ENCODE results near the gene NEB.

NEB gene, protein sequence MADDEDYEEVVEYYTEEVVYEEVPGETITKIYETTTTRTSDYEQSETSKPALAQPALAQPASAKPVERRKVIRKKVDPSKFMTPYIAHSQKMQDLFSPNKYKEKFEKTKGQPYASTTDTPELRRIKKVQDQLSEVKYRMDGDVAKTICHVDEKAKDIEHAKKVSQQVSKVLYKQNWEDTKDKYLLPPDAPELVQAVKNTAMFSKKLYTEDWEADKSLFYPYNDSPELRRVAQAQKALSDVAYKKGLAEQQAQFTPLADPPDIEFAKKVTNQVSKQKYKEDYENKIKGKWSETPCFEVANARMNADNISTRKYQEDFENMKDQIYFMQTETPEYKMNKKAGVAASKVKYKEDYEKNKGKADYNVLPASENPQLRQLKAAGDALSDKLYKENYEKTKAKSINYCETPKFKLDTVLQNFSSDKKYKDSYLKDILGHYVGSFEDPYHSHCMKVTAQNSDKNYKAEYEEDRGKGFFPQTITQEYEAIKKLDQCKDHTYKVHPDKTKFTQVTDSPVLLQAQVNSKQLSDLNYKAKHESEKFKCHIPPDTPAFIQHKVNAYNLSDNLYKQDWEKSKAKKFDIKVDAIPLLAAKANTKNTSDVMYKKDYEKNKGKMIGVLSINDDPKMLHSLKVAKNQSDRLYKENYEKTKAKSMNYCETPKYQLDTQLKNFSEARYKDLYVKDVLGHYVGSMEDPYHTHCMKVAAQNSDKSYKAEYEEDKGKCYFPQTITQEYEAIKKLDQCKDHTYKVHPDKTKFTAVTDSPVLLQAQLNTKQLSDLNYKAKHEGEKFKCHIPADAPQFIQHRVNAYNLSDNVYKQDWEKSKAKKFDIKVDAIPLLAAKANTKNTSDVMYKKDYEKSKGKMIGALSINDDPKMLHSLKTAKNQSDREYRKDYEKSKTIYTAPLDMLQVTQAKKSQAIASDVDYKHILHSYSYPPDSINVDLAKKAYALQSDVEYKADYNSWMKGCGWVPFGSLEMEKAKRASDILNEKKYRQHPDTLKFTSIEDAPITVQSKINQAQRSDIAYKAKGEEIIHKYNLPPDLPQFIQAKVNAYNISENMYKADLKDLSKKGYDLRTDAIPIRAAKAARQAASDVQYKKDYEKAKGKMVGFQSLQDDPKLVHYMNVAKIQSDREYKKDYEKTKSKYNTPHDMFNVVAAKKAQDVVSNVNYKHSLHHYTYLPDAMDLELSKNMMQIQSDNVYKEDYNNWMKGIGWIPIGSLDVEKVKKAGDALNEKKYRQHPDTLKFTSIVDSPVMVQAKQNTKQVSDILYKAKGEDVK (N-terminal part only)

DNA sequence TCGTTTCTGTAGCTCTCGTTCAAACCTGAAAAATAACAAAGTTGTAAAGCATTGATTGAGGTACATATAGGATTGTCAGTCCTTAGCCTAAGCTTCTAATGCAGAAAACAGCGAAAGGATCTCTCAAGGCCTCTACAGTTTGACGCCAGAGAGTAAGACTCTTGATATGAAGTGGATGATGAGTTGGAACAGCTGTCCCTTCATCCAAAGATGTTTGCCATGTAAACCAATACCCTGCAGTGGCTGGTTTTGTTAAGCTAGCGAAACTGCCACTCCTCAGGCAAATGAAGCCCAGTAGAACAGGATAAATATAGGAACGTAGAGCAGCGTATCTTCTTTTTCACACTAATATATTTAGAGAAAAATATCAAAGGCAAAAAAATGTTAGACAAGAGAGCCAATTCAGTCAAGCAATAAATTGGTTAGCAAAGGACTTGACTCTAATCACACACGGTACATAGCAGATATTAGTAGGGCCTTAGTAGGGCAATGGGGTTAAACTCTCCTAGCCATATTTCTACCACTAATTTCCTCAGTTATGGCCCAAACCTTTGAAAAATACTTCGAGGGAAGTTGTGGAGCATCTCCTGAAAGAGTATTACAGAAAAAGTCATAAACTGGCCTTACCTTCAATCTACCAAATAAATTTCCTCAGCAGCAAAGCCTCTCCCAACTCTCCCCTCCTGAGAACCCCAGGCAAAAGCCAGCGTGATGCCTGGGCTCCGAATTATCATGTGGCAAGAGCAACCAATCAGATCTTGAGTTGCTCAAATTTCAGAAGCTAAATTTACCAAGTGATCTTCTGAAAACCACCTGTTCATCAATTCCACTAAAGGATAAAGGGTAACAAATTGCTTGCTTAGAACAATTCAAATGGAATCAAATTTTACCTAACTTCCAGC lies at the start of gene NEB:
TSS of gene NEB (minus strand) at position 706 of the 902 bp plus-strand sequence. CDS start 1,320 bp downstream, outside the sequence.
- ATAC-seq, result no peak

DNA sequence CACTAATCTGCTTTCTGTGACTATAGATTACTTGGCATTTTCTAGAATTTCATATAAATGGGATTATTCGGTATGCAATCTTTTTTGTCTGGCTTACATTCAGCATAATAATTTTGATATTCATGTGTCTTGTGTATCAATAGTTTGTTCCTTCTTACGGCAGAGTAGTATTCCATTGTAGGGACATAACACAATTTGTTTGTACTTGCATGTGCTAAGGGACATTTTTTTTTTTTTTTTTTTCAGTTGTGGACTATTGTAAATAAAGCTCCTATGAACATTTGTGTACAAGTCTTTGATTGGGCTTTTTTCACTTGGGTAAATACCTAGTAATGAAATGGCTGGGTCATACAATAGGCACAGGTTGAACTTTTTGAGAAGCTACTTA lies 48.9 kb upstream of the NEB start:
- no peak for ATAC-seq

DNA sequence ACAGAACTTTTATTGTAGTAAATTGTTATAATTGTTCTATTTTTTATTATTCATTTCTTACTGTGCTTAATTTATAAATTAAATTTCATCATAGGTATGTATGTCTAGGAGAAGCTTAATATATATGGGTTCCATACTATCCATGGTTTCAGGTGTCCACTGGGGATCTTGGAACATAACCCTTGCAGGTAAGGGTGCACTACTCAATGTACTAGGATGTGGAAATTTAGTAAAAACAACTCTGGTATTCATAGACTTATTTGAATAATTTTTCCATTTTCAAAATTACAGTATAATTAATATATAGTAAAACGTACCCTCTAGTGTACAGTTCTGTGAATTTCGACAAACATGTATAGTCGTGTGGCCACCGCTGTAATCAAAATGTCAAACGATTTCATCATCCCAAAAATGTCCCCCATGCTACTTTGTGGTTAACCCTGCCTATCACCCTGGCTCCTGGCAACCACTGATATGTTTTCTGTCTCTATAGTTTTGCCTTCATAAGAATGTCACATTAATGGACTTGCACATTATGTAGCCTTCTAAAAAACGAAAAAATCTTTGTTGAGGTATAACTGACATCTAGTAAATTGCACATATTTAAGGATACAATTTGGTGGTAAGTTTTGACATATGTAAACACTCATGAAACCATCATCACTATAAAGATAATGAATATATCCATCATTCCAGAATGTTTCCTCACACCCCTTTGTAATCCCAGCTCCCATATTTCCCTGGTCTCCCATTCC lies 48.3 kb upstream of the NEB start:
- ATAC-seq, result no peak

GRCh38 chr2:151781642-151782041 lies 47.4 kb upstream of the NEB start:
- ATAC-seq, result no peak

GRCh38 chr2:151780938-151781337 lies 46.7 kb upstream of the NEB start:
- ATAC-seq, result no peak

GRCh38 chr2:151777935-151778334 lies 43.7 kb upstream of the NEB start:
- no peak for ATAC-seq

DNA sequence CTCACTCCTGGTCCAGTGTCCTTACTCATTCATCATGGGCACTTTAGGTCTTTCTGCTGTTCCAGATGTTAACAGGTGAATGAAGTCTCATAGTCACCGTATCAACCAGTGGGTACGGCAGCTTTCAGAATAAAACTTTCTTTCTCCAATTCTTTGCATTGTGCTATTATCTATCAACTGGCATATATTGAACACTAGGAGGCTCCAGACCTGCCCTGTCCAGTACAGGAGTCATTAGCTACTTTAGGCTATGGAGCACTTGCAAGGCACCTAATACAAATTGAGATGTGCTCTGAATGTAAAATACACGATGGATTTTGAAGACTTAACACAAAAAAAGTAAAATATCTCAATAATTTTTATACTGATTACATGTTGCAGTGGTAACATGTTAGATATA lies 43.2 kb upstream of the NEB start:
- no peak for ATAC-seq

DNA sequence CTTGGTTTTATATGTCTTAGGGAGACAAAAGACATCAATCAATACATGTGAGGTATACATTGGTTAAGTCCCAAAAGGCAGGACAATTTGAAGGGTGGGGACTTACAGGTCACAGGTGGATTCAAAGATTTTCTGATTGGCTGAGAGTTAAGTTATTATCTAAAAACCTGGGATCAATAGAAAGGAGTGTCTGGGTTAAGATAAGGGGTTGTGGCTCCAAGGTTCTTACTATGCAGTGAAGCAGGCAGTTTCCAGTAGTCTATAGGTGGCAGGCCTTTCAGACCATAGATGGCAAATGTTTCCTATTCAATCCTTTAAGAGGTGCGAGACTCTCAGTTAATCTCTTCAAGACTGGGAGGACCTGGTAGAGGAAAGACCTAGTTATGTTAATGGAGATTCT lies 42.1 kb upstream of the NEB start:
- no peak for ATAC-seq

DNA sequence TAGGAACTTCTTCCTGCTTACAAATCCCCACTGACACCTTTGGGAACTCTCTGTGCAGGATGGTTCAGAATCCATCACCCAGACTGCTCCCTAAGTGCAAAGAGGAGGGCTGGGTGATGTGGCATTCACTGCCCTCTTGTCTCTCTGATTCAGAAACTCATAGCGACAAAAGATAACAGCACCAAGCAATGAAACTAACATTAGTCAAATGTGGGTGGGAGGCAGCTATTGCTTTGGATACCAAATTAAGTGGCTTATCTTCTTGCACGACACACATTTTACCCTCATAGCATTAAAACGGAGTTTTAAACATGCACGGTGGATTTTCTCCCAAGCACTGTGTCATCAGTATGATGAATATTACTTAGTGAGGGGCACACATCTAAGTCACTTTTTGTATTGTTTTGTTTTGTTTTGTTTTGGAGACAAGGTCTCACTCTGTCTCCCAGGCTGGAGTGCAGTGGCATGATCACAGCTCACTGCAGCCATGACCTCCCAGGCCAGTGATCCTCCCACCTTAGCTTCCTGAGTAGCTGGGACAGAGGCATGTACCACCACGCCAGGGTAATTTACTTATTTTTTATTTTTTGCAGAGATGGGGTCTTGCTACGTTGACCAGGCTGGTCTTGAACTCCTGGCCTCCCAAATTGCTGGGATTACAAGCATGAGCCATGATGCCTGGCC lies 40.9 kb upstream of the NEB start:
- ATAC-seq, result peak in 1 of 2 donors; percentile 33

DNA sequence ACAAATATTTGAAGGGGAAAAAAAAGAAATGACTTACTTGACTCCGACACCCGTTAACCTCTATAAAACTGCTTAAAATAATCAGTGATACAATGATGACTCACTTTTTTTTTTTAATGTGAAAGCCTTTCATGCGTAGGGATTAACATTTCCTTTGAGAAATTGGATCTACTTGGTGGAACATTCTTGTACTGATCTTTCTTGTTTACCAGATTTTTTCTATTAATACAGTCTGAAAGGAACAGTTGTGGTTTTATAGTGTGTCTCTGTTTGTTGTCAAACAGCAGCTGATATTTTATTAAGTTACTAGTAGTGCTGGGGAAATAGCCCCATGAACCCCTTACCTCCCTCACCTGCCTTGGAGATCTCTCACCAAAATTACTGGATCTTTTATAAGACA lies 40.2 kb upstream of the NEB start:
- ATAC-seq, result peak in 1 of 2 donors; percentile 27

- ATAC-seq, result peak; percentile 31 to 40
These were observed 37.5 kb upstream of the NEB start for GRCh38 chr2:151771599-151772358.

DNA sequence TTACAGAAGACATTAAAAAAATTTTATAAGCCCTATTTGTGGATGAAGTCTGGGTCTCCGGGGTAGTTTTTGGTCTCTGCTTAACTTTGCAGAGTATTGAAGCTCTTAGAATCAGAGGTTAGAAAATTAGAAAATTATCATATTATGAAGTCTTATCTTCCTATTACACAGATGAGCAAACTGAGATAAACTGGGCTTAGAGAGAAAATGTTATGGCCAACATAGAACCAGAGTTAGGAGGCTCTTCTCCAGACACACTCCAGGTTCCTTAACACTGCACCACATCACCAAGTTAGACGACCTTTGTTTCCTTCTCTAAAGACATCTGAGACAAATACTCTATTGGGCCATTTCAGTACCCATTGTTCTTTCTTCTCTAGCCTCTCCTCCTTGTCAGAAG lies 36.7 kb upstream of the NEB start:
- no peak for ATAC-seq

GRCh38 chr2:151769606-151770005 lies 35.3 kb upstream of the NEB start:
- ATAC-seq, result no peak

GRCh38 chr2:151767536-151767935 lies 33.3 kb upstream of the NEB start:
- ATAC-seq, result no peak

DNA sequence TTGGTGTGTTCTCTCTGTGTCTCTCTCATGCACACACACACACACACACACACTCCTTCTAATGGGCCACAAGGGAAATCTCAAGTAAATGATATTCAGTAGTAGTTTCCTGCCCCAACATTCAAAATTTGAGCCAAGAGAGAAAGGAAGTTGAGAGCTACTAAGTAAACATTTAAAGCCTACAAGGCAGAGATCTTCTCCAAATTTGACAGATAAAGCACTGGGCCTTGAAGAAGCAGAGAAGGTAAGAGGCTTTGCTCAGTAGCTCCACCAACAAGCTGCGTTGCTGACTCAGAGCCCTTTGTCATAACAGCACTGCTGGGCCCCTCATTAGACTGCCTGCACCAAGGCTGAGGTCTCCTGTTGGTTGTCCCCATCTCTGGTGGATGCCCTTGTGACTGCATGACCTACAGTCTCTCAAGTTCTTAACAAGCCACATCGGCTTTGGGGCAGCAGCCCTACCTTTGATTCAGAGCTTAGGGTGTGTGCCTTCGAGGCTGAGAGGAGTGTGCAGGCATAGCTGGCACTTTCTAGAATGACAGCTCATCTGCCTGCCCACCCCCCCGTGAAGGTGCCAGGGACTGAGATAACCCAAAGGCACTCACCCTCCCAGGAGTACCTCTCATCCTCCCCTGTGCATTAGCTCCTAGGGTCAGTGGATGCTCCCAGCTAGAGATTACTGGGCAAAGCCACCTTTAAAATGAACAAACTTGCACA lies 32.3 kb upstream of the NEB start:
- ATAC-seq, result peak; percentile 95 to 96

DNA sequence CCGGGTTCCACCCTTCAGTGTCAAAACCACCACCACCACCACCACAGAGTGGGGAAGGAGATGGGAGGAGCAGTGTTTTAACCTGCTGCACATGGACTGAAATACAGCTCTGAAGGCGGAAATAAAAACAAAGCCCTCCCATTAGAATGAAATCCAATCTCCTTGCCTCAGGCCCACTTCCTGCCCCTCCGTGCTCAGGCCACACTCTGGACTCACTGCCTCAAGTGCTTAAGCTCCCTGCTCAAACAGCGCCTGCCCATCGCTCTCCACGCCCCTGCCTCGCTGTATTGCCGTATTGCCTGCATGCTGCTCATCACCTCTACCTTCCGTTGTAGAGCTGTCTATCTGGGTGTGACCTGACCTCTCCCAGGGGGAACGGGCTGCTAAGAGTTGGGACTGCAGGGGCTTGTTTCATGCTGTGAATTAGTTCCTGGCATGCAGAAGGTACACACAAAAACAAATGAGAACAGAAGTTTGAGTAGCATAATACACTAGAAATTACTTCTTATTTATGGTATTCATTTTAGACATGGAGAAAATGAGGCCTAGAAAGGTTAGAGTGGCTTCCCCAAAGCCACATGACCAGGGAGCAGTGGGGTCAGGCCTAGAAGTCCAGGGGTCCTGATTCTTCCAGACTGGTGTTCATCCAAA lies 31.6 kb upstream of the NEB start:
- no peak for ATAC-seq

- ATAC-seq, result no peak
These were observed 28.4 kb upstream of the NEB start for GRCh38 chr2:151762694-151763093.

DNA sequence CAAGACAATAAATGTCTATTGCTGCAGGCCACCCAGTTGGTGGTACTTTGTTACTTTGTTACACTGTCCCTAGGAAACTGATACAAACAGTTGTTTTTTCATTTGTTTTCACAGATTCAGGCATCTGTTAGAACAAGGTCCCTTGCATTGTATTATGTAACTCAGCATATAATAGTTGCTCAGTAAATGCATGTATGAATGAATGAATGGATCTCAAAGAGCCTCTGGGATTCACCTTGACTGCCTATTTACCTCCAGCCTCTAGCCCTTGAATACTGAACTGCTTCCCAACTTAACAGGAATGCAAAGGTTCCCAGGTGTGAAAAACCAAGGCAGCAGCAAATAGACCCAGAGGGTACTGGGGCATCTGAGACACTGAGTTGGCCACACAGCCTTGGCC lies 27.4 kb upstream of the NEB start:
- ATAC-seq, result no peak

DNA sequence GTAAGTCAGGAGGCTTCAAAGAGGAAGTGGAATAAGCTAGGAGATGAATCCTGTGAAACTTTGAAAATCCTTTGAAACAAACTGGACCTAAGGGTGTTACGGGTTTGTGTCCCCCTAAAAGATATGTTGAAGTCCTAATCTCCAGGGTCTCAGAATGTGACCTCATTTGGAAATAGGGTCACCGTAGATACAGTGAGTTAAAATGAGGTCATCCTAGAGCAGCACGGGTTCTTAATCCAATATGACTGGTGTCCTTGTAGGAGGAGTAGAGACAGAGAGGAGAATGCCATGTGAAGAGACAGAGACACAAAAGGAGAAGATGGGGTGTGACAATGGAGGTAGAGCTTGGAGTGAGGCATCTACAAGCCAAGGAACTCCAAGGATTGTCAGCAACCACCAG lies 26.9 kb upstream of the NEB start:
- no peak for ATAC-seq
